ENCODE results near the gene P2RY2.
"Not testable (repeated sequence)": the region's sequence is repeated elsewhere in the genome, so short reads cannot be mapped to it uniquely, and the experiment has no call there.

Gene P2RY2

DNA sequence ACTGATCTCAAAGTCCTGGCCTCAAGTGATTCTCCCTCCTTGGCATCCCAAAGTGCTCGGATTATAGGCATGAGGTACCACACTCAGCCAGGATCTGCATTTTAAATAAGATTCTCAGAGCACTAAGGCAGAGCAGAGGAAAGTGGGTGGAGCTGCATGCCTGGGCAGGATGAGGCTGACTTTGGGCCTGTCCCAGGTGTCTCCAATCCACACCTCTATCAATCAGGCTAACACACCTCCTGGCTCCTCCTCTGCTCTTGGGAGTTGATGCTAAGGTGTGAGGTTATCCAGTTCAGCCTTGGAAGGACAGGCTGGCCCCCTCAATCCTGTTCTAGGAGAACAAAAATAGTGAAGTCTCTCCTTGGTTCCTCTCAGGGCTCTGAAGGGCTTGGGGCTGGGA is 30.2 kb upstream of the P2RY2 start:
- DNase-seq (ENCODE audit: low read depth in 2 of 2): no peak

DNA sequence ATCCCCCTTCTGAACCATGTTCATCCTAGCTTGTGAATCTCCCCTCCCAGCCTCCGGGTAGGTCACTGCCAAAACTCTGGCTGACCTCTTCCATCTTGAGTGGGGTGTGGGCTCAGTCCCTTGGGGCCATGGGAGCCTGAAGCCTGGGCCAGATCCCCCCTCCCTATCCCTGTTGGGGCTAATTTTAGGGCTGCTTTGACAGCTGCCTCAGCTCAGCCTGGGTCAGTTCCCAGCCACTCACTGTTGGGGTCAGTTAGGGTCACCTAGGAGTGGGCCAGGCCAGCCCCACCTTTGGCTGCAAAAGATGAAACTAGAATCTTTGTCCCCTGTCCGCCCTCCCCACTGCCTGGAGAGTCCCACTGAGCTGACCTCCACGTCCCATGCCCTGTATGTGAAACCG is 29.8 kb upstream of the P2RY2 start:
- no peak for DNase-seq (ENCODE audit: low read depth in 2 of 2)

GRCh38 chr11:73189315-73189714 is 28.8 kb upstream of the P2RY2 start:
- no peak for DNase-seq (ENCODE audit: low read depth in 2 of 2)

DNA sequence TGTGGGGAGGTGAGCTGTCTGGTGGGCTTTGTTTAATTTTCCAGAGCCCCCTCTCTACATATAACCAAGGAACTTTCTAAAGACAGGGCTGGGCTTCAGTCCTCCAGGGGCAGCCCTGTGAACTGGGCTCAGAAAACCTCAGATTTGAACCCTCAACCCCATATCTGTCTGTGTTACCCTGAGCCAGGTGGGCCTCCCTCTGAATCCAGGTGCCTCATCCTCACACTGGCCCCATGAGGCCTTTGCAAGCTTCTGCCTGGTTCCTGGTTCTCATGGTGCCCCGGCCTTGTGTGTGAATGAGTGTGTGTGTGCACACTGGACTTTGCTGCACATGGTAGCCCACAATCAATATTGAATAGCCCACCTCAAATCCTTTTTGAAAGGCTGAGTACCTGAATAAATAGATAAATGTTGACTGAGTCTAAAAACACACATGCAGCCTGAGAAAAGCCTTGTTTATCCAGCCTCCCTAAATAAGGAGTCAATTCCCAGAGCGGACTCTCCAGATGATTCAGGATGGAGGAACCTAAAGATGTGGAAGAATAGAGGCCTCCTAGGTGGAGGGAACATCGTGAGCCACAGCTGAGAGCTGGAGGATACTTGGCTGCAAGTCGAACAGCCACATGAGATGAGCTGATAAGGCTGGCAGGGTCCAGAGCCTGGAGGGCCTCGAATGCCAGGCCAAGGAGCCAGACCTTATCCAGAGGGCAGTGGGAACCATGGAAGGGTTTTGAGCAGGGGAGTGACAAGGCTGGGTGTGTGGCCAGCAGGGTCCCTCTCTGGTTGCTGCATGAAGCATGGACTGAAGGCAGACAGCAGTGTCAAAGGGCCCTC is 28.1 kb upstream of the P2RY2 start:
- no peak for DNase-seq (ENCODE audit: low read depth in 2 of 2)

DNA sequence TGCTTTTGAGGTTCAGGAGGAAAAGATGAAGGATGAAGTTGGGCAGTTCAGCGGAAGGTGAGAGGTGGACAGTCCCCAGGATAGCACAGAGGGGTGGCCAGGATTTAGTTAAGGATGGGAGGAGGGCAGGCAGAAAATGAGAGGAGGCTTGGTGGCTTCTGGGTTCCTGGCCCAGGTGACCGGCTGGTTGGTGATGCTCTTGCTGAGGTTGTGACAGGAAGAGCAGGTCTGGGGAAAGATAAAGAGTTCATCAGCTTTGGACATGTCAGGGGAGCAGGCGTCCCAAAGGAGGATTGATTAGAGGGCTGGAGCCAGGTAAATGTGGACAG is 27.6 kb upstream of the P2RY2 start:
- DNase-seq (ENCODE audit: low read depth in 2 of 2): no peak

- no peak for DNase-seq (ENCODE audit: low read depth in 2 of 2)
Measured at GRCh38 chr11:73191151-73191550, 26.9 kb upstream of the P2RY2 start.

DNA sequence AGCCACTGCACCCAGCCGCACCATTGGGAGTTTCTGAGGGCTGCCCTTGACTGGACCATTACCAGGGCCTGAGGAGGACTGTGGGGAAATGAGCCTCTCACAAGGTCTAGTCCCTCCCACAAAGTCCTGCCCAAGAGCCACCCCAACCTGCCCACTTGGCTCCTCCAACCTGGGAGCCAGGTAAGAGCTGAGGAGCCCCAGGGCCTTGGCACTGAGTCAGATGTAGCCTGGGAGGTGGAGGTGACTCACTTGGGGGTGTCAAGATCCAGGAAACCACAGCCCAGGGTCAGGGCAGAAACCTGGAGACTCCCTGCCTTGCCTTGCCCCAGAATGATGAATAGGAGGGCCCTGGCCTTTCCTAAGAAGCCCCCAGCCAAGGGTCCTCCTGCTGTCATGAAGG is 25.8 kb upstream of the P2RY2 start:
- DNase-seq (ENCODE audit: low read depth in 2 of 2): no peak

DNA sequence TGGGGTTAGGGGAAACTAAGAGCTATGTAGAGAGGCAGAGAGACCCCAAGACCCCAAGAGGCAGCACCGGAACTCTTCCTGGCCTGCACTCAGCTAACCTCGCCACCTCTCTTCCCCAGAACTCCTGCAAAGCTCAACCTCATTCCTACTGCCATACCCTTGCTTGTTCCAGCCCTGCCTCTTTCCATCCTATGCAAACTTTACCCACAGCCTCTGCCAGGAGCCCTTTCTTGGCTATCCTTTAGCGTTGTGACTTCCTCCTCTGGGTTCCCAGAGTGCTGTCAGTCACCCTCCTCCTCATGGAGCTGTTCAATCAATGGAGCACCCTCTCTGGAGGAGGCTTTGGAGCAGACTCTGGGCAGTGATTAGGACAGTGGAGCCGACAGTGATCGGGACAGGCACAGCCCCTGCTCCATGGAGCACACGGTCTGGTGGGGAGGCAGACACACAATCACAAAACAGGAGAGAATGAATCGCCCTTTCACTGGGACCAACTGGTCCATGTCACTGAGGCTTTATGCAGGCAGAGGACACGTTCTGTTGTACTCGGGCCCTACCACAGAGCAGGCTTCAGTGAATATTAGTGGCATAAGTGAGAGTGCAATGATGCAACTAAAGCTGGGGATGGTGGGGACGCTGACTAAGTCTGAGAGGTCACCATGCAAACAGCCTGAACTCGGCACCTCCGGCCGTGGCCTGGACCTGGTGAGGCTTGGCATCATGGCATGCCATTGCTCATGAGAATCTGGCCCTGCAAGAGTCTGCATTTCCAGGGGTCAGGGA is 24.6 kb upstream of the P2RY2 start:
- no peak for DNase-seq (ENCODE audit: low read depth in 2 of 2)

DNA sequence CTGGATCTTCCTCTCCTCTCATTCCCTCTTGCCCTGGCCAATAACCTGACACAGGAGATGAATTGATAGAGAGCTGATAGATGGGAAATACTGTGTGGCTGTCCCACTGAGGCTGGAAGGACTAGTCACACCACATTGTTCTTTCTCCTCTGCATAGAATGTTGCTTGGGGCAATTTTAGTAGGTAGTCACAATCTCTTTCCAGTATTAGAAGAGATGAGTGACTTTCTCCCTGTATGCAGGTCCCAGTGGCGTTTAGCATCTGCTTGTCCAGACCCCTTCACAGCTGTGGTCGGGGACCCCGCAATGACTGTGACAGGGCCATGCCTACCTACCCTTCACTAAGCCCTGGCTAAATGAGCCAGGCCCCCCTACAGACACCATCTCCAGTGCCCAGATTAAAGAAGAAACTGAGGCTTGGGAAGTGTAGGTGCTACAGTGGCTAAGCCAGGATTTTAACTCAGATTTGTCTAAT is 24.0 kb upstream of the P2RY2 start:
- DNase-seq (ENCODE audit: low read depth in 2 of 2): no peak

GRCh38 chr11:73194593-73194992 is 23.5 kb upstream of the P2RY2 start:
- no peak for DNase-seq (ENCODE audit: low read depth in 2 of 2)

- no peak for DNase-seq (ENCODE audit: low read depth in 2 of 2)
Measured at GRCh38 chr11:73195191-73196007, 22.7 kb upstream of the P2RY2 start.

- DNase-seq (ENCODE audit: low read depth in 2 of 2): no peak
Measured at GRCh38 chr11:73196576-73196975, 21.5 kb upstream of the P2RY2 start.

DNA sequence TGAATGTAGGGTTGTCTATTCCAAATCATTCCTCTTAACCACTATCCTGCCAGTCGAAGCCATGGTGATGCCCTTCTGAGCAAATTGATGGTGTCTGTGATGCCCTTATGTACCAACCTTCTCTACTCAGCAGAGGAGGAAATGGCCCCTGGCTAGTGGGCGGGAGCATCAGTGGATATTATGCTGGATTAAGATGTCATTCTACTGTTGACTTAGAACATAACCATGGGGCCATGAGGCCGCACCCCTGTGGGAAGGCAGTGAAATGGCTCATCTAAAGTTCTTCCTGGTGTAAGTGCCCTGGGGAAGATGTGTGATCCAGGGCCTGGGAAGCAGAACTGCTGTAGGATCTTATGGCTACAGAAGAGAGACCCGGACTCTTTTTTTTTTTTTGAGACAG is 20.7 kb upstream of the P2RY2 start:
- DNase-seq (ENCODE audit: low read depth in 2 of 2): no peak

GRCh38 chr11:73197787-73198186 is 20.3 kb upstream of the P2RY2 start:
- not testable (repeated sequence) for DNase-seq (ENCODE audit: low read depth in 2 of 2)

GRCh38 chr11:73198677-73199076 is 19.4 kb upstream of the P2RY2 start:
- no peak for DNase-seq (ENCODE audit: low read depth in 2 of 2)

- no peak for DNase-seq (ENCODE audit: low read depth in 2 of 2)
Measured at GRCh38 chr11:73199446-73199845, 18.6 kb upstream of the P2RY2 start.

GRCh38 chr11:73200256-73200655 is 17.8 kb upstream of the P2RY2 start:
- DNase-seq (ENCODE audit: low read depth in 2 of 2): no peak

GRCh38 chr11:73201249-73201648 is 16.8 kb upstream of the P2RY2 start:
- no peak for DNase-seq (ENCODE audit: low read depth in 2 of 2)

- DNase-seq (ENCODE audit: low read depth in 2 of 2): no peak
Measured at GRCh38 chr11:73201888-73202780, 15.9 kb upstream of the P2RY2 start.

- DNase-seq (ENCODE audit: low read depth in 2 of 2): no peak
Measured at GRCh38 chr11:73203322-73203721, 14.8 kb upstream of the P2RY2 start.

GRCh38 chr11:73203790-73204189 is 14.3 kb upstream of the P2RY2 start:
- DNase-seq (ENCODE audit: low read depth in 2 of 2): no peak
